NCI-H146 treated with DMSO at 0.1 percent for 48 hours (cell line): ENCODE measurements around the gene KEAP1.
A peak's percentile ranks its signal among the peaks of the same experiment; 100 is the strongest.
"Not testable (repeated sequence)": the region's sequence is repeated elsewhere in the genome, so short reads cannot be mapped to it uniquely, and the experiment has no call there.

Source experiments
- DNase-seq: peaks from one replicate; lab custom pipeline; 2025; ENCODE audit not compliant: unreplicated experiment; lab: John Stamatoyannopoulos, UW

The KEAP1 gene

DNA sequence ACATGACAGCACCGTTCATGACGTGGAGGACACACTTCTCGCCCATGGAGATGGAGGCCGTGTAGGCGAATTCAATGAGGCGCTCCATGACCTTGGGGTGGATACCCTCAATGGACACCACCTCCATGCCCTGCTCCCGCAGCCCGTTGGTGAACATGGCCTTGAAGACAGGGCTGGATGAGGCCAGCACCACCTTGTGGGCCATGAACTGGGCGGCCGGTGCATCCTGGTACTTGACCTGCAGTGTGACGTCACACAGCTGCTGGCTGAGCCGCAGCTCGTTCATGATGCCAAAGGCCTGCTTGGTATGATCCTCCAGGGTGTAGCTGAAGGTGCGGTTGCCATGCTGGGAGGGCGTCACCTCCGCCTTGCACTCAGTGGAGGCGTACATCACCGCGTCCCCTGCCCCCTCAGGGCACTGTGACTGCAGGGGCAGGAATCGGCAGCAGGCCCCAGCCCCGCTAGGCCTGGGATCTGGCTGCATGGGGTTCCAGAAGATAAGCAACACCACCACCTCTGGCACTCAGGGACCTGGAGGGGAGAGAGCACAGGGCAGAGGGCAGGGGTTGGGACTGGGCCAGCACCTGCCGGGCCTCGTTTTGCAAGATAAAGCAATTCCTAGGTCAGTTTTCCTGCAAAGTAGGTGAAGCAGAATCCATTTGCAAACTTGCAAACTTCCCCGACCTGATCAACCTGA is 3.5 kb downstream of the KEAP1 start:
- no peak for DNase-seq

DNA sequence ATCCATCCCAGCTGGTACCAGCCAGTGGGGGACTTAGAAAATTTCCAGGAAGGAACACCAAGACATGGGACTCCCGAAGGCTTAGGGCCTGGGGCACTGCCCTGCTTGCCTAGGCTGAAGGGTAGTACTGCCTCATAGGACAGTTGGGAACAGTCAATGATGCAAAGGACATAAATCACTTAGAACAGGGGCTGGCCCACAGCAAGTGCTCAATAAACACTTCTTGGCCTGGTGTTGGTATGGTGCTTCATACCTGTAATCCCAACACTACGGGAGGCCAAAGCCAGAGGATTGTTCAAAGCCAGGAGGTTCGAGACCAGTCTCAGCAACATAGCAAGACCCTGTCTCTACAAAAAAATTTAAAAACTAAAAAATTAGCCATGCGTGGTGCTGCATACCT is 5.8 kb downstream of the KEAP1 start:
- no peak for DNase-seq

DNA sequence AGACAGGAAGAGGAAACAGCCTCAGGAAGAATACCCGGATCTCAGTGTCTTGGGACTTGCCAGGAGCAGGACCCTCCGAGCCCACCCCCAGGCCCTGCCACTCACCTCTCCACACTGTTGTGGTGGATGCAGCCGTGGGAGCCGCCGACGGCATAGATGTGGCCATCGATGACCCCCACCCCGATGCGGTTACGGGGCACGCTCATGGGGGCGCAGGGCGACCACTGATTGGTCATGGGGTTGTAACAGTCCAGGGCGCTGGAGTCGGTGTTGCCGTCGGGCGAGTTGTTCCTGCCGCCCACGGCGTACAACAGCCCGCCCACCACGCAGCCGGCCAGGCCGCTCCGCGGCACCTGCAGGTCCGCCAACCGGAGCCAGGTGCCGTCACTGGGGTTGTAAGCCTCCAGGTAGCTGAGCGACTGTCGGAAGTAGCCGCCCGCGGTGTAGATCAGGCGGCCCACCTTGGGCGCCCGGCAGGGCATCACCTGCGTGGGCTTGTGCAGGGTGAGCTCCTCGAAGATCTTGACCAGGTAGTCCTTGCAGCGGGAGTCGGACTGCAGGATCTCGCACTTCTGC is 11.6 kb downstream of the KEAP1 start:
- DNase-seq, result no peak

DNA sequence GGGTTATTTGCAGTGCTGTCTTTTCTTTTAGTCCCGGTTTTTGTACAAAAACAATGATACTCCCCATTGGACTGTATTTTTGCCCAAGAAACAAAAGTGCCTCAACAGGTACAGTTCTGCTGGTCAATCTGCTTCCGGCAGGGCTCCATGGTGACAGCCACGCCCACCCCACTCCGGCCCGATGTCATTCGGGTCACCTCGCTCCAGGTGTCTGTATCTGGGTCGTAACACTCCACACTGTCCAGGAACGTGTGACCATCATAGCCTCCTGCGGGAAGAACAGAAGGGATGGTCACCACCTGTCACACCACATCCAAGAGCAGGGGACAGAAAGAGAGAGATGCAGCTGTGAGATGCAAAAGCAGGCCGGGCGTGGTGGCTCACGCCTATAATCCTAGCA is 16.6 kb downstream of the KEAP1 start:
- no peak for DNase-seq

DNA sequence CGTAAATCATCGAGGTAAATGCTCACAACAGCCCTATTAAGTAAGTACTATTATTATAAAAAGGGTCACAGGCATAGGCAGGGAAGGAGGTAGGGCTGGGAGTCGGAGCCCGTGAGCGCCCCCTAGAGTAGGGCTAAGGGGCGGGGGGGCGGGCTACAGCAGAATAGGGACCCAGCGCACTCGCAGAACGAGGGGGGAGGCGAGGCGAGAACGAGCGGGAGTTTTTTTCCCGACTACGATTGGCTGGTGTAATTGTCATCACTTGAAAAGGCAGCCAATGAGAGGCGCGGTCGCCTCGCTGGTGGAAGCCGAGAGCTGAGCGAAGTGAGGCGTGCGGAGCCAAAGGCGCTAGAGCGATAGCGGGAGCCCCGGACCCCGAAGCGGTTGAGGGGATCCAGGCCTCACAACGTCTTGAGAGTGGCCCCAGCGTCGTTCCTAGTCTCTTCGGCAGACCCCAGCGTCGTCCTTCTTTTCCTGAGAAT is 24.2 kb downstream of the KEAP1 start:
- peak; percentile 89 for DNase-seq

DNA sequence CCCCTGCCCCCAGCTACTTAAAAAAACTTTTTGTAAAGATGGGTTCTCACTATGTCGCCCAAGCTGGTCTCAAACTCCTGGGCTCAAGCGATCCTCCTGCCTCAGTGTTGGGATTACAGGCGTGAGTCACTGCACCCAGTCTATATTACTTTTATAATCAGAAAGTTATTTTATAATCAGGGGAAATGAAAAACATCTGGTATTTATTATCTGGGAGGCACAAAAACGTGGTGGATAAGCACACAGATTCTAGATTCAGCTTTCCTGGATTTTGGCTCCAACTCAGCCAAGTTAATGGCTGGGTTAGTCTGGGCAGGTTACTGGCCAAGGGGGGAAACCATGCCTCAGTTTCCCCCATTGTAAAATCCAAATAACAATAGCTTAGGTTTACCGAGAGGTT is 24.7 kb downstream of the KEAP1 start:
- no peak for DNase-seq

DNA sequence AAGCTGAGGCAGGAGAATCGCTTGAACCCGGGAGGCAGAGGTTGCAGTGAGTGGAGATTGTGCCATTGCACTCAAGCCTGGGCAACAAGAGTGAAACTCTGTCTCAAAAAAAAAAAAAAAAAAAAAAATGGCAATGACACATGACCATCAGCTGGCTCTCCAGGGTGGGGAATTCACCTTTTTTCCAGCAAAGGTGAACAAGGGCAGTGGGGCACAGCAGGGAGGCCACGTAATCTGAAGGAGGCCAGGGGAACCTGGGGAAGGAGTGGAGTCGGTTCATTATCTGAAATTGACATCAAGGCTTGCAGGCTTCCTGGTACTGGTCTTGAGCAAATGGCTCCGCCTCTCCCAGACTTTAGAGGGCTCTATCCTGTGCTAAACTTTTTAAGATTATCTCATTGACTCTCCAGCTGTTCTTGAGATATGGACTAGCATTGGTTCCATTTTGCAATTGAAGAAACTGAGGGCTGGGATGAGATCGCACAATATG is 28.1 kb downstream of the KEAP1 start:
- peak; percentile 8 for DNase-seq

DNA sequence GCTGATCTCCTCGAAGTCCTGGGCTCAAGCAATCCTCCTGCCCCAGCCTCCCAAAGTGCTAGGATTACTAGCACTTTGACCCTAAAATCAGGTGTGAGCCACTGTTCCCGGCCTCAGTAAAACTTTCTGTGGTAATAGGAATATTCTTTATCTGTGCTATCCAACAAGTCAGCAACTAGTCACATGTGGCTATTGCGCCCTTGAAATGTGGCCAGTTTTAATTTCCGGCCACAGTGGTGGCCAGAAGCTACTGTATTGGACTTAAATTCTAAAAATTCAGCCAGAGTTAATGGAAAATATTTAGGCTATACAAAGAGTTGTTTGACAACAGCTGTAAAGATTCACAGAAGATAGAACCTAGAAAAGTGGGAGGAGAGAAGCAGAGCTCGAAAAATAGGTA is 30.0 kb downstream of the KEAP1 start:
- no peak for DNase-seq

DNA sequence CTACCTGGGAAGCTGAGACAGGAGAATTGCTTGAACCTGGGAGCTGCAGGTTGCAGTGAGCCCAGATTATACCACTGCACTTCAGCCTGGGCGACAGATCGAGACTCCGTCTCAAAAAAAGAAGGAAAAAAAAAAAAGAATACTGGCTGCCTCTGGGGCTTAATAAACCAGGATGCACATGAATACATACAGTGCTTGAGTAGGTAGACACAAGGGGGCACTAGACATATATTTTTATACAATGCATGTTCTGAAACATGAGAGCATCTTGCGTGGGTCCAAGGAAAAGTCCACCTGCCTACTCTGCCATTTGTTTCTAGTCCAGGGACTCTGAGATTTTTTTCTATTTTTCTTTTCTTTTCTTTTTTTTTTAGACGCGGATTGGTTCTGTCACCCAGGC is 31.2 kb downstream of the KEAP1 start:
- DNase-seq, result peak; percentile 30

DNA sequence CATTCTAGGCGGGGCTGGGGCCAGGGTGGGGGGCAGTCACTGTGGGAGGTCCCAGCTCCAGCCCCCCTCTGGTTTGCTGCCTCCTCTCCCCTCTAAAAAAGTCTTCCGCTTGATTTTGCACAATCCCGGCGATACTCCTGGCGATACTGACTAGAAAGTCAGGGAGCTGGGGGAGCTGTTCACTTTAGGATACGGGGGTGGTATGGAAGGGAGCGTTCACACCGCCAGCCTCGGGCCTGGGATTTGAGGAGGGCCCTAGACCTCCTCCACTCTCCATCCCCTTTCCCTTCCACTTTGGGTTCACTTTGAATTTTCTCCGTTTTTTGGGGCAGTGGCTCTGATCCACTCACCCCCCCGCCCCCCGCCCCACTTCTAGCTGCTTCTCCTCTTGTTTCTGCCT is 35.0 kb downstream of the KEAP1 start:
- DNase-seq, result no peak

DNA sequence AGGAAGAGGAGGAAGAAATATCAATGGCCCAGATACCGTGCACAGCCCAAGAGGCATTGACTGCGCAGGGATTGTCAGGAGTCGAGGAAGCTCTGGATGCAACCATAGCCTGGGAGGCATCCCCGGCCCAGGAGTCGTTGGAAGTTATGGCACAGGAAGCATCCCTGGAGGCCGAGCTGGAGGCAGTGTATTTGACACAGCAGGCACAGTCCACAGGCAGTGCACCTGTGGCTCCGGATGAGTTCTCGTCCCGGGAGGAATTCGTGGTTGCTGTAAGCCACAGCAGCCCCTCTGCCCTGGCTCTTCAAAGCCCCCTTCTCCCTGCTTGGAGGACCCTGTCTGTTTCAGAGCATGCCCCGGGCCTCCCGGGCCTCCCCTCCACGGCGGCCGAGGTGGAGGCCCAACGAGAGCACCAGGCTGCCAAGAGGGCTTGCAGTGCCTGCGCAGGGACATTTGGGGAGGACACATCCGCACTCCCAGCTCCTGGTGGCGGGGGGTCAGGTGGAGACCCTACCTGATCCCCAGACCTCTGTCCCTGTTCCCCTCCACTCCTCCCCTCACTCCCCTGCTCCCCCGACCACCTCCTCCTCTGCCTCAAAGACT is 36.0 kb downstream of the KEAP1 start:
- DNase-seq, result no peak

DNA sequence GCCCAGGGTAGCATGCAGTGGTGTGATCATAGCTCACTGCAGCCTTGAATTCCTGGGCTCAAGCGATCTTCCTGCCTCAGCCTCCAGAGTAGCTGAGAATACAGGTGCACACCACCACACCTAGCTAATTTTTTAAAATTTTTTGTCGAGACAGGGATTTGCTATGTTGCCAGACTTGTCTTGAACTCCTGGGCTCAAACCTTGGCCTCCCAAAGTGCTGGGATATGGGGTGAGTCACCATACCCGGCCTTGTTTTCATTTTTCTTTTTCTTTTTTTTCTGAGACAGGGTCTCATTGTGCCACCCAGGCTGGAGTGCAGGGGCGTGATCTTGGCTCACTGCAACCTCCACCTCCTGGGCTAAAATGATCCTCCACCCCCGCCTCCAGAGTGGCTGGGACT is 38.7 kb downstream of the KEAP1 start:
- no peak for DNase-seq

DNA sequence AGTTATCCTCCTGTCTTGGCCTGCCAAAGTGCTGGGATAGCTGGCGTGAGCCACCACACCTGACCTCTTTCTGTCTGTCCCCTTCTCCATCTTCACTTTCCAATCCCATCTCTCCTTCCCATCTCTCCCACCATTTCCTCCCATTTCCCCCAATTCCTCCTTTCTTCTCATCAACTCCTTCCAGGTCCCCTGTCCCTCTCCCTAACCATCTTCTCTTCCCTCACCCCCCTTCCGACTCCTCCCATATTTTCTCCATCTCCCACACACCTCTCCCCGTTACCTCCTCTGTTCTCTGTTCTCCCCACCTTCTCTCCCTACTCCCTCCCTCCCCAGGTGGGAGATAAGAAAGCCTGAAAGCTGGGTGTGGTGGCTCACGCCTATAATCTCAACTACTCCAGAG is 40.6 kb downstream of the KEAP1 start:
- DNase-seq, result no peak

DNA sequence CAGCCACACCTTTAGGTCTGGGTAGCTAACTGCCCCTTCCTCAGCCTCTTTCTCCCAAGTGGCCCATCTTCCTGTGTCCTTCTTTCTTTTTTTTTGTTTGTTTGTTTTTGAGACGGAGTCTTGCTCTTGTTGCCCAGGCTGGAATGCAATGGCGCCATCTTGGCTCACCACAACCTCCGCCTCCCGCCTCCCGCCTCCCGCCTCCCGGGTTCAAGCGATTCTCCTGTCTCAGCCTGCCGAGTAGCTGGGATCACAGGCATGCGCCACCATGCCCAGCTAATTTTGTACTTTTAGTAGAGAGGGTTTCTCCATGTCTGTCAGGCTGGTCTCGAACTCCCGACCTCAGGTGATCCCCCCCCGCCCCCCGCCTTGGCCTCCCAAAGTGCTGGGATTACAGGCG is 41.1 kb downstream of the KEAP1 start:
- not testable (repeated sequence) for DNase-seq

DNA sequence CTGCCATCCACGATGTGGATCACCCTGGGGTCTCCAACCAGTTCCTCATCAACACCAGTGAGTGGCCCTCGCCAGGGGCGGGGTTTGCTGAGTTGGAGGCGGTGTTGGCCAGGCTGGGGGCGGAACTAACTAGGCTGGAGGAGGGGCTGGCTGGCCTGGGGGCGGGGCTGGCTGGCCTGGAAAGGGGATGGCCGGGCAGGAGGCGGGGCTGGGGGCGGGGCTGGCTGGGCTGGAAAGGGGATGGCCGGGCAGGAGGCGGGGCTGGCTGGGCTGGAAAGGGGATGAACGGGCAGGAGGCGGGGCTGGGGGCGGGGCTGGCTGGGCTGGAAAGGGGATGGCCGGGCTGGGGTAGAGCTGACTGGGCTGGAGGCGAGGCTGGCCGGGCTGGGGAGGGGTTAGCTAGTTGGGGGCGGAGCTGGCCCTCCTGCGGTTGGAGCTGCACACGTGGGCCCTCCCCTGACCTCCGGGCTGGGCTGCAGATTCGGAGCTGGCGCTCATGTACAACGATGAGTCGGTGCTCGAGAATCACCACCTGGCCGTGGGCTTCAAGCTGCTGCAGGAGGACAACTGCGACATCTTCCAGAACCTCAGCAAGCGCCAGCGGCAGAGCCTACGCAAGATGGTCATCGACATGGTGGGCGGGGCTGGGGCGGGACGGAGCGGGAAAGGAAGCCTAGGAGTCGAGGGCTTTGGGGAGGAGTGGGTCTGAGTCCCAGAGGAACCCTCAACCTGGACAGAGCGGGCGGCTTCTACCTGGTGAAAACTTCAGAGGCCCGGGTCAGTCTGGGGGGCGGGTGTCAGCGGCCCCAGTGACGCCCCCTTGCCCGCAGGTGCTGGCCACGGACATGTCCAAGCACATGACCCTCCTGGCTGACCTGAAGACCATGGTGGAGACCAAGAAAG is 41.9 kb downstream of the KEAP1 start:
- peak; percentile 82 for DNase-seq

DNA sequence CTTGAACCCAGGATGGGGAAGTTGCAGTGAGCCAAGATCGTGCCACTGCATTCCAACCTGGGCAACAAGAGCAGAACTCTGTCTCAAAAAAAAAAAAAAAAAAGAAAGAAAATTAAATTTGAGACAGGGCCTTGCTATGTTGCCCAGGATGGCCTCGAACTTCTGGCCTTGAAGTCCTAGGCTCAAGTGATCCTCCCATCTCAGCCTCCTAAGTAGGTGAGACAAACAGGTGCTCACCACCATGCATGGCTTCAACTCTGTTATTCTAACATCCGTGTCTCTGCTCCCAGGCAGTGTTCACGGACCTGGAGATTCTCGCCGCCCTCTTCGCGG is 42.5 kb downstream of the KEAP1 start:
- DNase-seq, result no peak

DNA sequence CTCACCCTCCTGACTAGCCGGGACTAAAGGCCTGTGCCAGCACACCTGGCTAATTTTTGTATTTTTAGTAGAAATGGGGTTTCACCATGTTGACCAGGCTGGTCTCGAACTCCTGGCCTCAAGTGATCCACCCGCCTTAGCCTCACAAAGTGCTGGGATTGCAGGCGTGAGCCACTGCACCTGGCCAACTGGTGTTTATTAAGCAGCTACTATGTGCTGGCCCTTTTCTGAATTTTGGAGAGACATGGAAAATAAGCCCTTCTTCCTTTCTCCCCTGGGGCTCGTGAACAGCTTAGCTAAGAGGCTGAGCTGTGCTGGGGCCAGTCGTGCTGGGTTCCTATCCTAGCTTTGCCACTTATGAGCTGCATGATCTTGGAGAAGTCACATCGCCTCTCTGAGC is 44.4 kb downstream of the KEAP1 start:
- DNase-seq, result not testable (repeated sequence)

DNA sequence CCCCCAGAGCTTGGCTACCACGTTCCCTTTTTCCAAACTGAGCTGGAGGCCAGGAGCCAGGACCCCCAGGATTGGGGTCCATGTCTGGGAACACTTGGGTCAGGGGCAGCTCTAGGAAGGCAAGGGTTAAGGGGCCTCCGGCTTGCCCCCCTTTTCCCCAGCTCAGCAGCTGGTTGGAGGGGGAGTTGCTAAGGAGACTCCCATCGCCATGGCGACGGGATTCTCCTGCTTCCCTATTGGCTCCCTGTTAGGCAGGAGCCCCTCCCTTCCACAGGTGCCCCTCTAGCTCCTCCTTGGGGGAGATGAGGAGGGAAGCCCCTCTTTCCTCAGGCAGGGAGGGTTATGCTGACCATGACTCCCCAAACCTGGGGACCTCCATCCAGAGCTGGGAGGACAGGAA is 48.9 kb downstream of the KEAP1 start:
- no peak for DNase-seq

DNA sequence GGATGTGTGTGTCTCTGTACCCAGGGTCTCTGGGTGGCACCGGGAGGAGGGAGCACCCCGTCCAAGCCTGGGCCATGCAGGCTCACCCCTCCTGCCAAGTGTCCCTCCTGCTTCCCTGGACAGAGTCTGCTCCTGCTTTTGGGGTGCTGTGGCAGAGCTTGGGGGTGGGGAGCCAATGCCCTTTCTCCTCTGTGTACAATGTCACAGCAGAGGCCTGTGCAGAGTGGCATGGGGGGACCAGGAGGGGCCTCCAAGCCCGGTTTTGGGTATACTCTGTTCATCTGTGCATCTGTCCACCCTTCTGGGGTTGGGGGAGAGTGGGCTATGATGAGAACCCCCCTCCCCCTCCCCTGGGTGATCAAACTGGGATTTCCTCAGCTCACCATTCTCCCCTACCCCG is 49.3 kb downstream of the KEAP1 start:
- DNase-seq, result no peak

DNA sequence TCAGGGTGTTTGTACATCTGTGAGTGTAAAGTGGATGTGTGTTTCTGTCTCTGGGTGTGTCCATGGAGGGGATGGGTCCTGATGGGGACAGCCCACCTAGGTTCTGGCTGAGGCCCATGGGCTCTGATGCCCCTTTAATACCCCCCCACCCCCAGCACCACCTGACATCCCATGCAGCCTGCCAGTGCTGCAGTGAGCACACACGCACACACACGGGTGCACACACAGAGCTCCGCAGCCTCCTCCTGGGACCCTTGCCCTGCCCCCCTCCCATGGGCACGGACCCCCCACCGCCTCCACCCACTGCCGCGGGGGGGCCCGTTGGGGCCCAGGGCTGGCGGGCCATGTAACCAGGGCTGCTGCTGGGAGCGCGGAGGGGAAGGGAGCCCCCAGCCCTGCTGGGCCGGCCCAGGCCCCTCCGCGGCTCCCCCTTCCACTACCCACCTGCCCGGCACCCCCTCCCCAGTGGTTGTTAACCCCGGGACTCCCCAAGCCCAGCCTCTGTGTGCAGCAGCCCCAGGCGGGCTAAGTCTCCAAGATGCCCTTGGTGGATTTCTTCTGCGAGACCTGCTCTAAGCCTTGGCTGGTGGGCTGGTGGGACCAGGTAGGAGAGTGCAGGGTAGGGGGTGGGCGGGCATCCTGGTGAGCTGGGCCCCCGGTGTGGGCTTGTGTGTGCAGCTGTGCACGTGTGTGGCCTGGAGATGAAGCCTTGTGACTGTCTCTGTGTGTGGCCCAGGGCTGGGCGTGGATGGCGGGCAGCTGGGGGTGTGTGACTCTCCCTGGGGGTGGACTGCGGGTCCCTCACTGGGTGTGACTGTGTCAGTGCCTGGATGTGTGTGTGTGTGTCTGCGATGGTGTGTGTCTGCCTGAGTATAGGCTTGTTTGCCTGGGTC is 50.2 kb downstream of the KEAP1 start:
- no peak for DNase-seq
